HG02973 (cell line): Measurements from ENCODE around the gene RSRP1.

Experiments
- ATAC-seq: cut with Tn5 transposase; IDR thresholded peaks from one replicate; pipeline ENCODE4 v1.9.1; 2021; ENCODE audit warnings: moderate library complexity; ENCODE audit not compliant: unreplicated experiment

RSRP1 gene

DNA sequence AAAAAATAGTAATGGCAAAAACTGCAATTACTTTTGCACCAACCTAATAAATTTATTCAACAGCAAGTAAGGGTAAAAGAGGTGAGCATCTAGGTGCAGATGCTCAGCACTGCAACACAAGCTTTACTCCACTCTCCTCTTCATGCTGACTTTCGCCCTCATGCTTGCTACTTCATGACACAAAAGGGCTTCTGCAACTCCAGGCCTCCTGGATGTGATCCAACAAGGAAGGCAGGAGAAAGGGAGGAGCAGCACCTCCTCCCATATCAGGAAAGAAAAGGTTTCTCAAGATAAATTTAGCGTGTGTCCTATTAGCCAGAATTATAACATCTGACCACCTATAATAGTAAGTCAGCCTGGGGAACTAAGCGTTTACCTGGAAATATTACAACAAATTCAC, 26.6 kb downstream of the RSRP1 start:
- ATAC-seq = no peak

DNA sequence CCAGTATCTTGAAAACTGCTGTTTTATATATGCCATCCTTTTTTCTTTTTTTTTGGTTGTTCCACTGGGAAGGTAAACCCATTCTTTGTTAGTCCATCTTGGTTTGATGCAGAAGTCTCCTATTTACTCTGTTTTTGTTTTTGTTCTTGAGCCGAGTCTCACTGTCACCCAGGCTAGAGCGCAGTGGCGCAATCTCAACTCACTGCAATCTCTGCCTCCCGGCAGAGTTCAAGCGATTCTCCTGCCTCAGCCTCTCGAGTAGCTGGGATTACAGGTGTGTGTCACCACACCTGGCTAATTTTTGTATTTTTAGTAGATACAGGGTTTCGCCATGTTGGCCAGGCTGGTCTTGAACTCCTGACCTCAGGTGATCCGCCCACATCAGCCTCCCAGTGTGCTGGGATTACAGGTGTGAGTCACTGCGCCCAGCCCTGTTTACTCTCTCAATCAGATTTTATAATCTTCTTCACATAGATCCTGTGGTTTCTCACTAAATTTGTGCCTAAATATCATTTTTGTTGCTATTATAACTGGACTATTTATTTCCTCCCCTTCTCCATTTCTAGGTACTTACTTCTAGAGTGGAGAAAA, 27.5 kb downstream of the RSRP1 start:
- no peak for ATAC-seq

DNA sequence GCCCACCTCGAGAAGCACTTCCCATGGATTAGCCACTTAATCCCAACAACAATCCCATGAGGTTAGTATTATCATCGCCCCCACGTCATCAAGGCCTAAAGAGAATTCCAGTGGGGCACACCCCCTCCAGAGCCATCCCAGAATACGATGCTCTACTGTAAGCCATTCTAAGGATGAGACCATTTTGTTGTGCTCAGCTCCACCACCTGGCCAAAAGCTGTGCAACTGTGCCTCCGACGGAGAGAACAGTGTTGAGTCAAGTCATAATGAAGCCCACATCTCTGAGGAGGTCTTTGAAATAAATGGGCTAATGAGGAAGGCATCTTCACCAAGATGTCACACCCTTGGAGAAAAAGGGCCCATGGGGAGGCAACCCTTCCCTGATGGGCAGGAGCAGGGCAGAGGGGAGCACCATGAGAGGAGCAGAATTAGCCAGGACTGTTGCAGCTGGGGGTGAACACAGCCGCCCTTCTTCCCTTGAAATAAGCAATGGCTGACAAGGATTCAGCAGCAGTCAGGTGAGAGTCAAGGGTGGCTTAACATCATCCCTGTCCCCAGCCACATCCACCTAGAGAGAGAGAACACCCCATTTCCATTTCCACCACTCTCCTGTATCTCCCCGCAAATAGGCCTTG, 29.5 kb downstream of the RSRP1 start:
- ATAC-seq = no peak

DNA sequence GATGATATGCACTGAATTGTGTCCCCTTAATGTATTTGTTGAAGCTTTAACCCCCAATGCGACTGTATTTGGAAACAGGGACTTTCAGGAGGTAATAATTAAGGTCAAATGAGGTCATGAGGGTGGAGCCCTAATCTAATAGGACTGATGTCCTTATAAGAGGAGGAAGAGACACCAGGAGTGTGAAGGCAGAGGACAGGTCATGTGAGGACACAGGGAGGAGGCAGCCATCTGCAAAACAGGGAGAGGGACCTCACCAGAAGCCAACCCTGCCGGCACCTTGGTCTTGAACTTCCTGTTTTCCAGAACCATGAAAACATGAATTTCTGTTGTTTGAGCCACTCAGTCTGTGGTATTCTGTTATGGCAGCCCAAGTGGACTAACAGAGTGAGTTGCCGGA, 30.2 kb downstream of the RSRP1 start:
- no peak for ATAC-seq

DNA sequence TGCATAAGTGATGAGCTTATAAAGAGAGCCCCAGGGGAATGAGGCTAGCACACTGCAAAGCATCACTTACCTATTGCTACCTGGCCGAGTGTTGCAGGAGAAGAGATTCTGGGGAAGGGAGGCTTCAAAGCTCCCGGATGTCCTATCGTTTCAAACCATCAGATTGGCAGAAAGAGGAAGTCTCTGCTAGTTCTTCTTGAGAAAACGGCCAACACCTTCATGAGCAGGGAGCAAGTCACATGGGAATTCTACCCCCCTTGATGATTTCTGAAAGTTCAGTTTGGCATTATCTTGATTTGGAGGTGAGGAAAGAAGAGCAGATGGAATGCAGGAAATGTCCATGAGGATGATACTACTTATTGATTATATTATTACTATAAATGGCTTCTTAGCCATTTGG, 31.1 kb downstream of the RSRP1 start:
- no peak for ATAC-seq

DNA sequence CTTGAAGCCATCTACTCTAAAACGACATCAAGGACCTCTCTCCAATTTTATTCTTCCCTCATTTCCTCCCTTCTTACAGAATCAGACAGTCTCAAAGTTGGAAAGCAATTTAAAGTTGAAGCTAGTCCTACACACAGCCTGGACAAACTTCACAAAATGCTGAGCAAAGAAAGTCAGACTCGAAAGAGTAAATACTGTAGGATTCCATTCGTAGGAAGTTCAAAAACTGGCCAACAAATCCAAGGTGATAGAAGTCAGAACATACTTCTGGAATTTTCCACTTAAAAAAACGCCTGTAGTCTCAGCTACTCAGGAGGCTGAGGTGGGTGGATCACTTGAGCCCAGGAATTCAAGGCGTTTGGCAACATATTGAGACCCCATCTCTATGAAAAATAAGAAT, 34.5 kb downstream of the RSRP1 start:
- ATAC-seq = no peak

DNA sequence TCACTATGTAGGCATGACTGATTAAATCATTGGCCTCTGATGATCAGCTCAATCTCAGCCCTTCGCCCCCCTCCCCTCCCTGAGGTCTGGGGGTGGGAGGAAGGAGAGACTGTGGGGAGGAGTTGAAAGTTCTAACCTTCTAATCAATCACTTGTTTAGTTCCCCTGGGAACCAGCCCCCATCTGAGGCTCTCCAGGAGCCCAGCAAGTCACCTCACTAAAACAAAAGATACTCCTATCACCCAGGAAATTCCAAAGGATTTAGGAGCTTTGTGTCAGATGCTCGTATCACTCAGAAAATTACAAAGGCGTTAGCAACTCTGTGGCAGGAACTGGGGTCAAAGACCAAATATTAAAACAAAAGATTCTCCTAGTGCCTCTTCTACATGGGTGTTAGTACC, 36.5 kb downstream of the RSRP1 start:
- ATAC-seq = no peak

DNA sequence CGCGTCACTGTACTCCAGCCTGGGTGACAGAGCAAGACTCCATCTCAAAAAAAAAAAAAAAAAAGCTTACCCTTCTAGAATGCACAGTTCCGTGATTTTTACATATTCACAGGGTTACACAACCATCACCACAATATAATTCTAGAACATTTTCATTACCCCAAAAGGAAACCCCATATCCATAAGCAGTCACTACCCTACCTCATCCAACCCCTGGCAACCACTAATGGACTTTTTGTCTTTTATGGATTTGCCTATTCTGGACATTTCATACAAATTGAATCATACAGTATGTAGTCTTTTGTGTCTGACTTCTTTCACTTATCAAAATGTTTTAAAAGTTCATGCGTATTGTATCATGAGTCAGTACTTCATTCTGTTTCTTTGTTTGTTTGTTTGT, 37.7 kb downstream of the RSRP1 start:
- ATAC-seq = no peak

DNA sequence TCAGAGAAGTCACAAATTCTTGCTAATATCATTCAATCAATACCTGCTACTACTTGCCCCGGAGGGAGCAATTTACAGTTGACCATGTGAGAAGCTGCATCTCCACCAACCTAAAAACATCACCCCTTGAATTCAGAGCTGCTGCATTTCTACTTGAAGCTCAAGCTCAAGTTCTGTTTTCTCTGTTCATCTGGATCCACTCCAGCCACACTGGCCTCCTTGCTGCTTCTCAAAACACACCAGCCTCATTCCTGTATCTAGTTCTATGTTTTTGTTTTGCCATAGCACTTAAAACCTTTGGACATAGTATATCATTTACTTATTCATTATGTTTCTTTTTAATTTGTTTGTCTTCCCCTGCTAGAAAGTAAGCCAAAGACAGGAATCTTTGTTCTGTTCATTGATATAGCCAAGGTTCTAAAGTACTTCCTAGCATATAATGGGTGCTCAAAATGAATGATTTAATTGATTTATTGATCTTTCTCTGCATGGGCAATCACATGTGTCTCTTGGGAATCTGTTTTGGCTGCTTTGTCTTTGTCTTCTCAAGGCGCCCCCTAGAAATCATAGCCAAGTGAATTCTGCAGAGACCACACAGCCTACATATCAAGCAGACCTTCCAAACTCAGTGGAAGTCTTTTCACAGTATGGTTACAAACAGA, 38.6 kb downstream of the RSRP1 start:
- ATAC-seq = no peak

DNA sequence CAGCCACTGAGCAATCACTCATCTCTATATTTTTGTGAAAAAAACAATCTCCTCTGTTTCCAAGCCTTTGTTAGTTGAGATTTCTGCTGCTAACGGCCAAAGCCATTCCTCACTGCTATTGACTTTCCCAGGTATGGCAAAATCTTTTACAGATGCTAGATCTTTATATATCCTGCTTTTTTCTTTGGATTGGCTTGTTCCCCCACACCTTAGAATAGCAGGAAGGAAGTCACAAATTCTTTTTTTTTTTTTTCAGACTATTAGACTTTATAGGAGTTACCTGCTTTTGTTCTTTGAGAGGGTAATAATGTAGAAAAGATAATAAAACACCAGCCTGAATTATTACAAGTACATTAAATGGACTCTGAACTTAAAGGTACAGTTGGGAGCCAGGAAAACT, 39.2 kb downstream of the RSRP1 start:
- no peak for ATAC-seq

DNA sequence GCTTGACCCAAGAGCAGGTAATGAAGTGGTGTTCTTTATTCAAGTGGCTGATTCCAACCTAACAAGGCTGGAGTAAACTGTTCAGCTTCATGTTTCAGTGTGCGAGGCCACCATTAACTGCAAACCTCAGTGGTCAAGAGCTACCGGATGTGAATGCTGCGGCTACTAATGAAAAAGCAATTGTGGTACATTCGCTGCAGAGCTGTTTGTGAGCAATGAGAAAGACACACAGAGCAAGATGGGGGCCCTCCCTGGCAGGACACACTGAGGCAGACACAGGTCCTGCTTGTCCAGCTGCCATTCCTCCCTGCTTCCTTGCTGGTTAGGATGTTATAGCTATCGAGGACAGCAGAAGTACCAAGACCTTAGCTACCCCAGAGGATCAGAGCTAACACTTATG, 41.1 kb downstream of the RSRP1 start:
- ATAC-seq = no peak

DNA sequence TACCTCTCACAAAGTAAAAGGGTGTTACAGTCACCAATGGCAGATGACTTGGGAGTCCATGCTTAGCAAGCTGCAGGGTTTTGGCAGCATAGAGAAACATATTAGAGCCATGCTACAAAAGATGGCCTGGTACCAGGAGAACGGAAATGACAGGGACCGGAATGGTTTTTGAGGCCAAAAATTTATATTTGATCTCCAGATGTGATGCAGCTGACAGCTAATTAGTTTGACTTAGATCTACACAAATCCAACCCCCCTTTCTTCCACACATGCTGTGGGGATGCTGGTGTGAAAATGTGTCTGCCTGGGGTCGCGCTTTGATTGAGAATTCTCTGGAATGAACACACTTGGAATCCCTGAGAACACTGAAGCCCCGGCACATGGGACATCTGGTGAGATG, 41.5 kb downstream of the RSRP1 start:
- no peak for ATAC-seq

DNA sequence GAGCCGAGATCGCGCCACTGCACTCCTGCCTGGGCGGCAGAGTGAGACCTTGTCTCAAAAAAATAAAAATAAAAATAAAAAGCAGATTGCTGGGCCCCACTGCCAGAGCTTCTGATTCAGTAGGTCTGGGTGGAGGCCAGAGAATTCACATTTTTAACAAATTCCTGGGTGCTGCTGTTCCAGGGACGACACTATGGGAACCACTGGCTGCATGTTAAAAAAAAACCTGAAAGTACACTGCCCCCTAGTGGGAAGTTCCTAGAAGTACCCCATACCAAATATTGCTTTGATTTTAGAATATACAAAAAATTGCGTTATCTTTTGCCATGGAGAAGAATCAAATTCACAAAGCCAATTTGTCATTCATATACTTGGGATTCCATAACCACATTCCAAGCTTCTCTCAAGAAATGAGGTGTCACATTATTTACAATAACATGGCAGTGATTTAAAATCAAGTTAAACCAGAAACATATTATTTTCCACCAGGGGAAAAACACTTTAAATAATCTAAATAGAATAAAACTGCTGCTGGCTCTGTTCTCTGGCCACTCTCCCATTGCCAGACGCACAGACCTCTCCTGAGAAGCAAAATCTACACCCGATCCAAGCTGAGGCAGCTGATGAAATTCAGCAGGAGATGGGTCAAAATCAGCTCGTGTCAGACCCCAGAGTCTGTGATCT, 42.3 kb downstream of the RSRP1 start:
- ATAC-seq = no peak

DNA sequence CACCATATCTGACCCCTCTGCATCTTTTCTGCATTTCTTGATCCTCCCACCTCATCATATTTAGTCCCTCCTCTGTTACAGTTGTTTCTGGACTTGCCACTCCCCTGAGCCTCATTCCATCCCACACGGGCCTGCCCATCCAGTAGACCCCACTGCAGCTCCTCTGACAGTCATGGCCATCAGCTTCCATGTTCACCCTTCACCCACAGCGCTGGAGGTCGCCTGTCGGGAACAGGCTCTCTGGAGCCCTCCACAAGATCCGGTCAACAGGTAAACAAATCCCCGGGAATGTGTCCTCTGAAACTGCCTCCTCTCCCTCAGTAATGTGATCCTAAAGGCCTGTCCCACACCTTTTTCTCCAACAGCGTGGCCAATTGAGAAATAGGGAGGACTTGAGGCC, 46.2 kb downstream of the RSRP1 start:
- ATAC-seq = no peak

DNA sequence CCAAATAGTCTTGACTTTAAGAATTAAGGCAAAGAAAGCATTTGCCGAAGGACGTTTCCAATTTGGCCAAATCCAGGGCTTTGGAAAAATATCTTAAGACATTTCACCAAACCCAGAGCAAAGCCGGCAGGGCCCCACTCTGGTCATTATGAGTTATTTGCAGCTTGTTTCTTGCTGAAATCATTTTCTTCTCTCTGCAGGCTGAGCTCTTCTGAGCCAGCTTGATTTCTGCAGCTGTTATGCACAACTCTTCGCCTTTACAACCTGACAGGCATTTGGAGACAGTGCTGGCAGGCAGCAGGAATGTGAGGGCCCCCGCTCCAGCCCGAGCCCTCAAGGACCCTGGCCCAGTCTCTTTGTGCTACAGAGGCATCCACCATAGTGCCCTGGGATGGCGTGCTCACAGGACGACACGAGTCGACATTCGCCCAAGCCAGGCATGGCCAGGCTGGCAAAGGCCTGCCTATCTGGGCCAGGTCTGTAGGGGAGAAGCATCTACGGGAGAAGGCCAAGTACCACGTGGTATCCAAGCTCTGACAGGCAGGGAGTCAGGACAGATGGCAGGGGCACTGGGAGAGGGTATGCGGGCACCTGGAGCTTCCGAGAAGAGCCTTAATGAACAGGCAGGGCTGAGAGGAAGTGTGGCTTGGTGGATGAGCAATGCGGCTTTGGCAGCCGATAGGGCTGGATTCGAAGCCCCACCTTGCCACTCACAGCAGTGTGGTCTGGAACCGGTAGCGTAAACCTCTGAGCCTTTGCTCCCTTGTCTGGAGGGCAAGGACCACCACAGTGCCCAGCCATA, 47.2 kb downstream of the RSRP1 start:
- ATAC-seq = no peak

DNA sequence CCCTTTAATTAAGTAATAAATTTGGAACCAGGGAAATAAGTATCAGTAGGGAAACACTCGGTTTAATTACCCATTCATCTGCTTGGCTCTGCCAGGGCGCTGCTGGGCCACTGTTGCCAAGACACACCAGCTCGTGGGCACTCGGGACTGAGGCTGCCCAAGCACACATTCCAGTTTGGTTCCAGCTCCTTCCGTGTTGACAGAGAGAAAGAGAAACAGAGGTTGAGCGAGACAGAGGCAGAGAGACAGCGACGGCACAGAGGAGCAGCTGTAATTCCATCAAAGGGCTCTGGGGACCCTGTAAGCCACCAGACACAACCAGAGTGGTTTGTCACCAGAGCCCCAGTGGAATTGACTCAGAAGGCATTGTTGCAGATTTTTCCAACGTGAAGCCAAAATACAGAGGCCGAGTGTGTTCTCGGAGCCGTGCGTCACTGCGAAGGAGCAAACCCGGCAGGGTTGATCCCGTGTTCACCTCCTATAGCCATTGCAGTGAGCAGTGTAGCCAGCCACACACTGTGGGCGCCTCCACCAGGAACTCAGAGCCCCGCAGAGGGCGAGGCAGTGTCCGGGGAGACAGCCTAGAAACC, 48.5 kb downstream of the RSRP1 start:
- no peak for ATAC-seq

DNA sequence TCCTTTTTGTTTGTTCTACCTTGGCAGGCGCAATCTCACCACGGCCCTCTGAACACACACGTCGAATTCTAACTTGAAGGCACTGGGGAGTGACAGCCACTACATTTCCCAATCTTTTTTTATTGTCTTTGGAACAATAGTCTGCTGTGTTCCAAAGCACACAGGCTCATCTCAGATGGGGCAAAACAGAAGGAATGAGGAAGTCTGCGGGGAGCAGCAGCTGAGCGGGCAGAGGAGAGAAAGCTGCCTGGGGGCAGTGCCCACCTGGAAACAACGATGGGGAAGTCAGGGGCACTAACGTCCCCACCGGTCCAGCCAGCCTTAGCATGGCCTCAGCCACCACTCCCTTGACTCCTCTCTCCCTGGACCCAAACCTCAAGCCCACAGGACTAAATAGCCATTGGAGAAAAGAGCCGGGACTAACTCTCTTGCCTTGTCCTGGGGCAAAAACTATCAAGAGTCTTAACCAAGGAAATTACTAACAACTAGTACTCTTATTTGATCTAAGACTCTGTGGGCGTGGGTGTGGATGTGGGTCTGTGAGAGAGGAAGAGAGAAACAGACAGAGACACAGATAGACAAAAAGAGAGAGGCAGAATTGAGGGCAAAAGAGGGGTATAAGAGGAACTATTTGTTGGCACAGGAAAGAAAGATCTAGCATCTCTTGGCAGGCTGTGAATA, 49.1 kb downstream of the RSRP1 start:
- no peak for ATAC-seq

DNA sequence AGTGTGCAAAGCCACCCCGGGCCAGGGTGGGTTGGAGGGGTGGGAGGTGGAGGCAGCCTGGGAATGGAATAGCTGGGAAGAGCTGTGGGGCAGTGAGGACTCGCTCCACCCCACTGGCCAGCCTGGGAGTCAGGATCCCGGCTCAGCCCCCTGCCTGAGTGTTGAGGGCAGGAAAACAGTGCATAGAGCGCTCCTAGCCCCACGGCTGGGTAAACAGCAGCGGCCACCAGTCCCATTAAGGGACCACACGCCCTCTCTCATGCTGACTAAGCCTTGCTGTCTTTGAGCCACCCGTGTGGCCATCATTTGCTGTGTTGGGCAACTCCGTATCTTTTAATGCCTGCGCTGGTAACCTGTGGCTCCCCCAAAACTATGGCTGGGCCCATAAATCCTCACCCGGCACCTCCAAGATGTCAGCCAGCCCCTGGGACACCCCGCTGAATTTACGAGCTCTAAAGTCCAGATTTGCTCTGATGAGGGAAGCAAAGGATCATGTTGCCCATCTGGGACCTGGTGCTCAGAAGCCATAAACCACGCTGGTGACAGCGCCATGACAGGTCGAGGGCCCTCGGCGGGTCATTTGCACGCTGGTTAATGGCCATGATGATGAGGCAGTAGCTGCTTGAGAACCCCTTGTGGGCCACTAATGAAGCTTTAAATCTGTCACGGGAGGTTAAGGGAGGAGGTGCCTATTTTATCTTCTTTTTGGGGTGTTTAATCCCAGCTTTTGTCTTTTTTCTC, 49.8 kb downstream of the RSRP1 start:
- ATAC-seq = no peak

DNA sequence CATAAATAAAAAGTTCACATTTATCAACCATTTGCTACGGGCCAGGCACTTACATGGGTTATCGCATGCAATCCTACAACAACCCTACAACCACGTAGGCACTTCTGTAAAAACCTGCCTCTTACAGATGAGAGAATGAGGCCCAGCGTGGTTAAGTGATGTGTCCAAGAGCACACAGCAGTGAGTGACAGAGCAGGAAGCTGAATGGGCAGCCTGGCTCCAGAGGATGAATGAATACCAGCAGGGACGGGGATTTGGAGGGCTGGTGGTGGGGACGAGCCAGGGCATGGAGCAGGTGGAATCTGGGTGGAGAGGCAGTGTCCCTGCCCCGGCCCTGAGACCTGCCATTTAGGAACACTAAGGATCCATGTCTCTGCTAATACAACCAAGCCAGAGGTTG, 50.4 kb downstream of the RSRP1 start:
- no peak for ATAC-seq

DNA sequence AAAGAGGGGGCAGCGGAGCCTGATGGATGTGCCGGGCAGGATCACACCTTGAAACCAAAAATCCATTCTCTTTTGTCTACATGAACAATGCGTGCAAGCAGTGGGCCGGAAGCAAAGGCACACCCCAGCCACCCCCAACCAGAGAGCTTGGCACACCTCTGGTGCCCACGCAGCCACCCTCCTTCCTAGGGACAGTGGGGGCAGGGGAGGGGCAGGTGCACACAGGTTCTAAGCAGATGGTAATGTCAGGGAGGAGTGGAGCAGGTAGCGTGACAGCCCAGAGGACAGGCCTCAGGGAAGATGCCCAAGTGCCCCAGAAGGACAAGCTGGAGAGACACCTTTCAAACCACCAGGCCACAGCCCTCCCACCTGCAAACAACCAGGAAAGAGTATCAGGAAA, 51.4 kb downstream of the RSRP1 start:
- ATAC-seq = no peak
